ENCODE data around the gene FOXO1.
A peak's percentile ranks its signal among the peaks of the same experiment; 100 is the strongest.

FOXO1 gene

DNA sequence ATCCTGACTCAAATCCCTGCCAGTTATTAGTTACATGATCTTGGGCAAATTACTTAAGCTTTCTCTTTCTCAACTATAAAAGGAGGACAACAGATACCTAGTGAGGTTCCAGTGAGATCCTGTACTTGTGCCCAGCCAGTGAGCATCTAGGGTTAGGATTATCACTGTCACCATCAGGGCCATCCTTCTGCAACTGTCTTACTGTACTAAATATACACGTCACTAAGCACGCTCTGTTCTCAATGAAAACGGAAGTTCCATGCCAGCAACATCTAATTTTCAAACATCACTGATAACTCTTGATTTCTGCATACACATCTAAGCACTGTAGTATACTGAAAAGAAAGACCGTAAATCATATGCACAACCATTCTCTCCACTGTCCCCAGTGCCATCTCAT is 70.0 kb downstream of the FOXO1 start:
- Histone ChIP-seq H3K36me3 (ENCODE audit: low read length) (no peaks in the 10 kb centered on the region), H3K9me3 (ENCODE audit: insufficient read depth, low read length) (no peaks in the 10 kb centered on the region), H3K9ac (ENCODE audit: low read length) (peak overlapping the region; percentile 41), H3F3A (ENCODE audit: insufficient read depth) (peaks cover 93% of the 10 kb centered on the region), H3K27me3 (ENCODE audit: low read length) (no peaks in the 10 kb centered on the region), H3K4me3 (ENCODE audit: insufficient read depth, low read length, poor library complexity, severe bottlenecking) (no peak overlapping the region), H3K4me2 (ENCODE audit: low read depth, low read length, poor library complexity, severe bottlenecking) (peak overlapping the region; percentile 87), H3K79me2 (ENCODE audit: insufficient read depth, low read length) (peaks cover 100% of the 10 kb centered on the region), H2AFZ (ENCODE audit: low read depth, low read length, severe bottlenecking) (no peak overlapping the region), H4K20me1 (ENCODE audit: low read depth, low read length) (peaks cover 6% of the 10 kb centered on the region; the same call in 1 of the 2 replicates), H3K9me2 (replicated peaks; ENCODE audit: insufficient read depth, low read length) (no peaks in the 10 kb centered on the region), H3K27ac (ENCODE audit: low read depth, low read length) (peak overlapping the region; percentile 92)
- TF ChIP-seq, protein P1, sequence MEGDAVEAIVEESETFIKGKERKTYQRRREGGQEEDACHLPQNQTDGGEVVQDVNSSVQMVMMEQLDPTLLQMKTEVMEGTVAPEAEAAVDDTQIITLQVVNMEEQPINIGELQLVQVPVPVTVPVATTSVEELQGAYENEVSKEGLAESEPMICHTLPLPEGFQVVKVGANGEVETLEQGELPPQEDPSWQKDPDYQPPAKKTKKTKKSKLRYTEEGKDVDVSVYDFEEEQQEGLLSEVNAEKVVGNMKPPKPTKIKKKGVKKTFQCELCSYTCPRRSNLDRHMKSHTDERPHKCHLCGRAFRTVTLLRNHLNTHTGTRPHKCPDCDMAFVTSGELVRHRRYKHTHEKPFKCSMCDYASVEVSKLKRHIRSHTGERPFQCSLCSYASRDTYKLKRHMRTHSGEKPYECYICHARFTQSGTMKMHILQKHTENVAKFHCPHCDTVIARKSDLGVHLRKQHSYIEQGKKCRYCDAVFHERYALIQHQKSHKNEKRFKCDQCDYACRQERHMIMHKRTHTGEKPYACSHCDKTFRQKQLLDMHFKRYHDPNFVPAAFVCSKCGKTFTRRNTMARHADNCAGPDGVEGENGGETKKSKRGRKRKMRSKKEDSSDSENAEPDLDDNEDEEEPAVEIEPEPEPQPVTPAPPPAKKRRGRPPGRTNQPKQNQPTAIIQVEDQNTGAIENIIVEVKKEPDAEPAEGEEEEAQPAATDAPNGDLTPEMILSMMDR (IDR thresholded peaks at IDR 0.05; ENCODE audit: insufficient read depth, low read length, poor library complexity, severe bottlenecking): no peak
- TF ChIP-seq EZH2phosphoT487 (conservative IDR thresholded peaks at IDR 0.05; ENCODE audit: low read length): no peak

DNA sequence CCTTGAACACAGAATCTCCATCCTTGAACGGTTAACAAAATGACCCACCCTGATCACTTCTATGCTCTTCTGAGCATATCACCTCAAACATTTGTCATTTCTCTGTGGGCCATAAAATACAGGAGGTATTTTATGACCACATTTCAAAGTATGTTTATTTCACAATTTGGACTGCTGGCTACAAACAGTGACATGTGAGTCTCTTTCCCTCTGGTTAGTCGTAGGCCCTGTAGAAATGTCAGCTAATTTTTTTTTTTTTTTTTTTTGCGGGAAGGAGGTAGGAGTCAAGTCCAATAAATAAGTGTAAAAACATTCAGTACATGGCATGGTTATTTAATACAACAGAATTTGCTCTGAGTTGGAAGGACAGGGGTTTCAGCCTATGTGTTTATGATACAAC is 70.7 kb downstream of the FOXO1 start:
- Histone ChIP-seq H3K79me2 (ENCODE audit: insufficient read depth, low read length) (peaks cover 100% of the 10 kb centered on the region), H3K9me2 (replicated peaks; ENCODE audit: insufficient read depth, low read length) (no peaks in the 10 kb centered on the region), H2AFZ (ENCODE audit: low read depth, low read length, severe bottlenecking) (no peak overlapping the region), H3K36me3 (ENCODE audit: low read length) (no peaks in the 10 kb centered on the region), H3K27me3 (ENCODE audit: low read length) (no peaks in the 10 kb centered on the region), H3K4me2 (ENCODE audit: low read depth, low read length, poor library complexity, severe bottlenecking) (peak overlapping the region; percentile 87), H3K4me3 (ENCODE audit: insufficient read depth, low read length, poor library complexity, severe bottlenecking) (no peak overlapping the region), H4K20me1 (ENCODE audit: low read depth, low read length) (peaks cover 6% of the 10 kb centered on the region; the same call in 1 of the 2 replicates), H3K27ac (ENCODE audit: low read depth, low read length) (peak overlapping the region; percentile 92), H3K9ac (ENCODE audit: low read length) (peak overlapping the region; percentile 41), H3F3A (ENCODE audit: insufficient read depth) (peaks cover 92% of the 10 kb centered on the region), H3K9me3 (ENCODE audit: insufficient read depth, low read length) (no peaks in the 10 kb centered on the region)
- no peak for TF ChIP-seq EZH2phosphoT487 (conservative IDR thresholded peaks at IDR 0.05; ENCODE audit: low read length)
- TF ChIP-seq, protein P1 (IDR thresholded peaks at IDR 0.05; ENCODE audit: insufficient read depth, low read length, poor library complexity, severe bottlenecking): no peak

DNA sequence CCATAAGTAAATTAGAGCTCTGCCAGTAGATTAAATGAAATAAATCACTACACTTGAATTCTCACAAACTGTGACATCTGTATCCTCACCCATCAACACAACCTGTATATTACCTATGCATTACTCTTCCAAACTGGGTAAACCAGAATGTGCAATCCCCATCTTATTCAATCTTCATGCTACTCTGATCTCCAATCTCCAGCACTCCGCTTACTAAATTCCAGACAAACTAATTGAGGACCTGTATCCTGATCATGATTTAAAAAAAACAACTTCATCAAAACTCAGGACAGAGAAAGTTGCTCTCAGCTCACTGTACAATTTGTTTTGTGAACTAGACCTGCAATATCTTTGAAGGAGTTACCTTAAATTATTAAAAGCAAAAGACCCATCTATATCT is 74.4 kb downstream of the FOXO1 start:
- no peaks in the 10 kb centered on the region for H3K9me2 ChIP-seq (replicated peaks; ENCODE audit: insufficient read depth, low read length)
- no peak overlapping the region for H2AFZ ChIP-seq (ENCODE audit: low read depth, low read length, severe bottlenecking)
- H3K4me3 ChIP-seq (ENCODE audit: insufficient read depth, low read length, poor library complexity, severe bottlenecking): peak overlapping the region; percentile 10
- TF ChIP-seq, protein P1 (IDR thresholded peaks at IDR 0.05; ENCODE audit: insufficient read depth, low read length, poor library complexity, severe bottlenecking): no peak
- TF ChIP-seq EZH2phosphoT487 (conservative IDR thresholded peaks at IDR 0.05; ENCODE audit: low read length): no peak
- H3F3A ChIP-seq (ENCODE audit: insufficient read depth): peaks cover 74% of the 10 kb centered on the region
- H3K36me3 ChIP-seq (ENCODE audit: low read length): no peaks in the 10 kb centered on the region
- peaks cover 100% of the 10 kb centered on the region for H3K79me2 ChIP-seq (ENCODE audit: insufficient read depth, low read length)
- no peaks in the 10 kb centered on the region for H3K27me3 ChIP-seq (ENCODE audit: low read length)
- peak overlapping the region; percentile 48 for H3K9ac ChIP-seq (ENCODE audit: low read length)
- peak overlapping the region; percentile 87 for H3K4me2 ChIP-seq (ENCODE audit: low read depth, low read length, poor library complexity, severe bottlenecking)
- H3K27ac ChIP-seq (ENCODE audit: low read depth, low read length): peak overlapping the region; percentile 92
- H4K20me1 ChIP-seq (ENCODE audit: low read depth, low read length): peaks cover 16% of the 10 kb centered on the region
- no peaks in the 10 kb centered on the region for H3K9me3 ChIP-seq (ENCODE audit: insufficient read depth, low read length)

All from SU-DHL-6 (cell line).